Brain pericyte (primary cell): Measurements from ENCODE around the gene MBD3.
"Not testable (repeated sequence)": the region's sequence is repeated elsewhere in the genome, so short reads cannot be mapped to it uniquely, and the experiment has no call there.

ENCODE experiments used
- DNase-seq: peaks from one replicate; pipeline ENCODE4 v3.0.0-alpha.2; 2012; ENCODE audit warnings: low read depth, low spot score

MBD3 gene

GRCh38 chr19:1540365-1540925, 52.2 kb downstream of the MBD3 start:
- DNase-seq = no peak

GRCh38 chr19:1539749-1540148, 52.9 kb downstream of the MBD3 start:
- not testable (repeated sequence) for DNase-seq

GRCh38 chr19:1538978-1539377, 53.7 kb downstream of the MBD3 start:
- no peak for DNase-seq

GRCh38 chr19:1535699-1536098, 57.0 kb downstream of the MBD3 start:
- not testable (repeated sequence) for DNase-seq

- DNase-seq = no peak
Measured at GRCh38 chr19:1534972-1535371, 57.7 kb downstream of the MBD3 start.

GRCh38 chr19:1533510-1534150, 59.0 kb downstream of the MBD3 start:
- DNase-seq = no peak

DNA sequence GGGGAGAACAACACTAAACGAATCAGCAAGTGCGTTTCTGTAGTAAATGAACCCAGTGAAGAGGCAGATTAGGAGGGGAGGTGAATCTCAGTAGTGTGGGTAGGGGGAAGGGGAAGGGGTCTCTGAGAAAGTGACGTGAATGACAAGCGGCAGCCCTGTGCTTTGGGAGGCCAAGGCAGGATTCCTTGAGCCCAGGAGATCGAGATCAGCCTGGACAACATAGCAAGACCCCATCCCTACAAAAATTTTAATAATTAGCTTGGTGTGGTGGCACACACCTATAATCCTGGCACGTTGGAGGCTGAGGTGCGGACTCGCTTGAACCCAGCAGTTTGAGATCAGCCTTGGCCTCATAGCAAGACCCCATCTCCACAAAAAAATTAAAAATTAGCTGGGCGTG, 60.7 kb downstream of the MBD3 start:
- DNase-seq = no peak

DNA sequence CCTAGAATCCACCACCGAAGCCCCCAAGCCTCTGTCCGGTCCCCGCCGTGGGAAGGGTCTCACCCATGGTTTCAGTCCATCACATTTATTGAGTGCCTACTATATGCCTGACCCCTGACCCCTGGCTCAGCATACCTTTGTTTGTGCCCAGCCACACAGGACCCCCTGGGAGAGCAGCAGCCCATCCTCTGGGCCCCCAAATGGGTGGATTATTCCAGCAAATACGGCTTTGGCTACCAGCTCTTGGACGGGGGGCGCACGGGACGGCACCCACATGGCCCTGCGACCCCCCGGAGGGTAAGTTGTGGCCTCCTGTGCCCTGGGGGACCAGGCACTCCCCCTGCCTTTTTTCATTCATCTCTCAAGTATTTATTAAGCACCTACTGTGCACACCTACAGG, 61.1 kb downstream of the MBD3 start:
- no peak for DNase-seq

GRCh38 chr19:1530856-1531255, 61.8 kb downstream of the MBD3 start:
- not testable (repeated sequence) for DNase-seq

DNA sequence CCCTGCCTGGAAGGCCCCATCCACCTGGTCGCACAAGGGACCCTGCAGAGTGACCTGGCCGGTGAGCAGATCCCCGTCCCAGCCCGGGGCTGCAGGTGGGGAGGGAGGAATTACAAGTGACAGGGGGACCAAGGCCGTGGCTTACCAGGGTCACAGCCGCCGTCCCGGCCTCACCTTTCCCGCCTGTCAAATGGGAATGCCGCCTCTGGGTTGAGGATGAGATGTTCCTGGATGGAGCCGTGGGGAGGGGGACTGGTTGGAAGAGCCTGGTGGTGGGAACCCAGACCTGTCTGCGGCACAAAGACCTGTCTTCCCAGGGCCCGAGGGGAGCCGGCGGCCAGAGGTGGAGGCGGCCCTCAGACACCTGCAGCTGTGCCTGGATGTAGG, 63.2 kb downstream of the MBD3 start:
- no peak for DNase-seq

GRCh38 chr19:1528596-1529429, 63.9 kb downstream of the MBD3 start:
- no peak for DNase-seq

DNA sequence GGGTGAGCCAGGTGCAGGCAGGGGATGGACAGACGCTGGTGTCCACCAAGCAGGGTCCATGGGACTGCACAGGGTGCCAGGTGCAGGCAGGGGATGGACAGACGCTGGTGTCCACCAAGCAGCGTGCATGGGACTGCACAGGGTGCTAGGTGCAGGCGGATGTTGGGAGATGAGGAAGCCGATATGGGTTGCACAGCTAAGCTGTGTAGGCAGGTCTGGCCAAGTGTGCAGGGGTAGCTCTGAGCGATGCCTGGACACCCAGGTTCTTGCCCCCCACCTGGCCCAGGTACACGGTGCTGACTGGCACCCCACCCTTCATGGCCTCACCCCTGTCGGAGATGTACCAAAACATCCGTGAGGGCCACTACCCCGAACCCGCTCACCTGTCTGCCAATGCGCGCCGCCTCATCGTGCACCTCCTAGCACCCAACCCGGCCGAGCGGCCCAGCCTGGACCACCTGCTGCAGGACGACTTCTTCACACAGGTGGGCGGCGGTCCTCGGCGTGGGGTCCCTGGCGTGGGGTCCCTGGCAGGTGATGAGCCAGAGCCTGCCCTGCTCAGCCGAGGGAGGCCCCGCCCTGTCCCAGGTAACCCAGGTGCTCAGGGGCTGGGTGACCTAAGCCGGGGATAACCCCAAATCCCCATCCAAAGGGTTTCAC, 64.9 kb downstream of the MBD3 start:
- DNase-seq = no peak

GRCh38 chr19:1526979-1527649, 65.6 kb downstream of the MBD3 start:
- no peak for DNase-seq

GRCh38 chr19:1526066-1526778, 66.4 kb downstream of the MBD3 start:
- DNase-seq = no peak

DNA sequence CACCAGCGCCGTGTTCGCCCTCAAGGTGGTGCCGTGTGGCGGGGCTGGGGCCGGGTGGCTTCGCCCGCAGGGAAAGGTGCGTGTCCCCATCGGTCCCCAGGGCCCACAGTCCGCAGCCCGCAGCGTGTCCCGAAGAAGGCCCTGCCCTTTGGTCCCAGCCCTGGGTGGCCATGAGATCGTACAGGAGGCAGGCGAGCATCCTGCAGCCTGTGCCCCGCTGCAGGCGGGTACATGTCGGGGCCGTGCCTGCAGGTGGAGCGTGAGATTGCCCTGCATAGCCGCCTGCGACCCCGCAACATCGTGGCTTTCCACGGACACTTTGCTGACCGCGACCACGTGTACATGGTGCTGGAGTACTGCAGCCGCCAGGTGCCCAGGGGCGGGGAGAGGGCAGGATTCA, 67.3 kb downstream of the MBD3 start:
- no peak for DNase-seq

DNA sequence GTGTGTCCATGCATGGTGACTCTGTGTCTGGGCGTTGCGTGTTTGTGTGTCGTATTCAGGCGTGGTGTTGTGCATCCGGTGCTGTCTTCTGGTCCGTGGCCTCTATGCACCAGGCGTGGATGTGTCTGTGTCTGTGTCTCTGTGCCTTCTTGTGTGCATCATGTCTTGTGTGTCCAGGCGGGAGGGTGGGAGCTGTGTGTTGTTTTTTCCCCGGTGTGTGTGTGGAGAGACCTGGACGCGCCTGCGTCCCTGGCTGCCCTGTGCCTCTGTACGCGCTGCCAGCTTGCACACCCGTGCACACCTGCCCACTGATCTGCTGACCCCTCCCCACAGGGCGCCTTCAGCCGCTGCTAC, 67.7 kb downstream of the MBD3 start:
- DNase-seq = no peak

GRCh38 chr19:1524287-1524971, 68.2 kb downstream of the MBD3 start:
- no peak for DNase-seq
